GM18502 (cell line): ENCODE measurements around the gene DBX2.
"Not testable (repeated sequence)": the region's sequence is repeated elsewhere in the genome, so short reads cannot be mapped to it uniquely, and the experiment has no call there.

Experiments
- ATAC-seq: cut with Tn5 transposase; IDR thresholded peaks from one replicate; pipeline ENCODE4 v1.9.1; 2021; ENCODE audit warnings: mild to moderate bottlenecking; ENCODE audit not compliant: unreplicated experiment, poor library complexity

Gene DBX2

GRCh38 chr12:45050751-45051571 lies at the start of gene DBX2:
Gene DBX2, minus strand, starts transcription at chr12:45051099. Its CDS starts 172 bp downstream, at chr12:45050927.
- ATAC-seq: no peak

- ATAC-seq: no peak
These were observed 47.9 kb upstream of the DBX2 start for GRCh38 chr12:45098766-45099165.

GRCh38 chr12:45095417-45095816 lies 44.5 kb upstream of the DBX2 start:
- not testable (repeated sequence) for ATAC-seq

GRCh38 chr12:45093051-45093450 lies 42.2 kb upstream of the DBX2 start:
- ATAC-seq: no peak

DNA sequence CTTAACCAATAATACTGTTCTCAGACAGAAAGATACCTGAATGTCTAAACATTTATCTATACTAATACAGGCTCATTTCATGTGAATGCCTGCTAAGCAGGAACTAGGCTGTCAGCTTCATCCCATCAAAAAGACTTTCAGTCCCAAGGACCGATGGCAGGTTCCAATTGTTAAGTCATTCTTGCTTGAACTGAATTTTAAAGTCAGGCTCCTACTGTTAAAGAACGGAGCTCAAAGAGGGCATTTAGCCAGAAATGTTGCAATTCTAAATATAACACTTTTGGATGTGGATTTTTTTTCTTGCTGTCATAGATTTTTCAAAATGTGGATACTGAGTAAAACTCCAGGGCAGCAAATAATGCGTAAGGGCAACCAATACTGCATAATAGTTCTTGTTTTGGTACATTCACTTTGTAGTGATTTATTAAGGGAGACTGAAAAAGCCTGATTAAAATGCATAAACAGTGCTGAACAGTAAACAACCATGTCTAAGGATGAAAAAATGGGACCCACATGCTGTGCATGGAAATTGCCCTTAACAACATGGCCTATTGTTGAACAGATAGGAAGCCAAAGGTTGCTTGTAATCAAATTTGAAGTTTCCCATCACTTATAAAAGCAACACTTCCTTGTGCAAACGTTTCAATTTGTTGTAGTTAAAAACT lies 38.6 kb upstream of the DBX2 start:
- no peak for ATAC-seq

DNA sequence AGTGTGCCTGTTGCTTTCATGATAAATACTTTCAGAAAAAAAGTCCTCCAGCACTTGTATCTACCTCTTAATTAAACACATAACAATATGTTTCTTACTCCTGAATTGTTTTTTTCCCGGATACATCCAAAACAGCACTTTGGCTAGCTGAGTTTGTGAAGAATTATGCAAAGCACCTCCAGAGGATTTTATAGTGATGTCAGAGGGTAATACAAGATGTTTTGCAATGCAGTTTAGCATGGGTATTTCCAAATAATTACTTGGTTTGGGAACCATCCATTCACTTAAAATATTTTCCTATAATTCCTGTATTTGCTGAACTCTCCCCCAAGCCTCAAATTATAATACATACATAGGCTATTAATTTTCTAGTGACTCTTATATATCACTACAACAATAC lies 37.7 kb upstream of the DBX2 start:
- ATAC-seq: no peak

GRCh38 chr12:45084248-45084647 lies 33.3 kb upstream of the DBX2 start:
- ATAC-seq: not testable (repeated sequence)

GRCh38 chr12:45077251-45077650 lies 26.4 kb upstream of the DBX2 start:
- ATAC-seq: no peak

DNA sequence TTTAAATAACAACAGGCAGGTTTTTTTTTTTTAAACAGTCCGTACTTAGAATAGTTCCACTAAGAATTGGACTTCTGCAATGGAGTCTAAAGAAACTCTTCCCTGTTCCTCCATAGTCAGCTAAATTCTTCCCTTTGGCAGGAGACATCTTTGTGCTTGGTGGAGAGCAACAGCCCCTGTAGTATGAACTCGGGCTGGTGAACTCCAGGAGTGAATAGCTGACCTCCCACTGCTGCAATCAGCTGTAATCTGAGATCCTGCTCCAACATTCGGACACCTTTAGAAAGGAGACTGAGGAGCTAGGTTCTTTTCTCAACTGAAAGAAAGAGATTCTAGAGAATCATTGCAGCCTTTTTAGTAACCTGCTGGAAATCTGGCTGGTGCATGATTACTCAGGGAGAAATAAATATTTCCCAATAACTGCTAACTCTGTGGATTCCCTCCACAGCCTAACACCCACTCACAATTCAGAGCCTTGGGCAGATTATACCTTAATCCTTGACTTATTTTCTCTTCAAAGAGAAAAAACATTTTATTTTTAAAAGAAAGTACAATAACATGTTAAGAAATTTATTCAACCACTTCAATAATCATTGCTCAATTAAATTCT lies 25.6 kb upstream of the DBX2 start:
- ATAC-seq: no peak

DNA sequence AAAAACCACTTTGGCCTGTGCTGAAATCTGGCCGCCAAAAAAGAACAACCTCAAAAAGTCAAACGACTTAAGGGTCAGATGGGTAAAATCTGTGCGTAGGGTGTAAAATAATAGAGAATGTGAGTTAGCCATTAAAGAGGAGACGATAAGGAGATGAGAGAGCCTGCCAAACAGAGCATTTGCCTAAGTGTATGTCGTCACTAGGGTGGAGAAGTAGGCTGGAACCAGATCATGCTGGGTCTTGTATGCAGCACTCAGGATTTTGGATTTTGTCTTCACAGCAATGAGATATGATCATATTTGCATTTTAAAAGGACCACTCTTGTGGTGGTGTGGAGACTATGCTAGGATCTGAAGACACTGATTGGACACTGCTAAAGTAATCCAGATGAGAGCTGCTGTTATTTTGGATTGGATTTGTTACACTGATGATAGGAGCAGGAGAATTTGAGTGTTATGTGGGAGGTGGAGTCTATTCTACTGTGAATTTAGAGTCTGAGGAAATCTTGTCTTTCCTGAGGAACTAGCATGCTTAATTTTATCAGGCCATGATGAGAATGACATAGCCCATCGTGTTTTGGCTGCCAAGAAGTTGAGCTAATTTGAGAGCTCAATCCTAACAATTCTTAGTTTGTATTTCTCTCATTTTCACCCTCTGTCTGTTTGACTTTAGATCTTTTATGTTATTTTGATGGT lies 24.8 kb upstream of the DBX2 start:
- no peak for ATAC-seq

- ATAC-seq: no peak
These were observed 14.3 kb upstream of the DBX2 start for GRCh38 chr12:45065125-45065626.

- no peak for ATAC-seq
These were observed 10.1 kb upstream of the DBX2 start for GRCh38 chr12:45060976-45061375.

- no peak for ATAC-seq
These were observed 750 bp upstream of the DBX2 start for GRCh38 chr12:45051572-45052125.

DNA sequence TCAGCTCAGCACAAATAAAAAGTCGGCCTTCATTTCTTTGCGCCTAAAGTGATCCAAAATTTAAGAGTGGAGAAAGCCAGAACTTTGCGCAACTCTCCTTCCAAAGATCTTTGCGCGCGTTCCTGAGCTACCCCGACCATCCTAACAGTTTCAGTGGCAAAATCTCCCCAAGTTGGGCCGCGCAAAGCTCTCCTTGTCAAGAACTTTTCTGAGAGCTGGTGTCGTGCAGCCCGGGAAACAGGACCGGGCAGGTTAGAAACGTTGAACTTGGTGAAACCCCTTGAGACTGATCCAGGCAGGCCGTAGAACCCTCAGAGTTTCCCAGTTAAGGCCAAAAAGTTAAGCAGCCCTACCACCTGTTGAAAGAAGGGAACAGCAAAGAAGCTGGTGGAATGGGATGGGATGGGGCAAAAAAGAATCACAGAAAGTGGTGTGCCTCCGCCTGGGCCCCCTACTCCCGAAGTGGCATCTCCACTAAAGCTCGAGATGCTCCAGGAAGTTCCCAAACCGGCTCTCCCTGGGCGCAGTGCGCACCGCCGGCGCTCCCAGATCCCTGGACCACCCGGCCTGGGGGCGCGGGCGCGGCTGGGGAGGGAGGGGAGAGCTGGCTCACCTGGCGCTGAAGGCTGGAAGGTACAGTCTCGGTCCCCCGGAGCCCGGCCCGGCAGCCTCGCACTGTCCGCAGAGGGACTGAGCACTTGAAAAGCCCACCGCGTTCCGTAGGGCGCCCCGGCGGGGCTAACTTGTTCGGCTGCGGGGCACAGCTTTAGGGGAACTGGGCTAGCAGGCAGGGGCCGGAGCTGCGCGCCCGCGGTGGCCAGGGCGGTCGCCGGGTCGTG lies 768 bp downstream of the DBX2 start:
- no peak for ATAC-seq

DNA sequence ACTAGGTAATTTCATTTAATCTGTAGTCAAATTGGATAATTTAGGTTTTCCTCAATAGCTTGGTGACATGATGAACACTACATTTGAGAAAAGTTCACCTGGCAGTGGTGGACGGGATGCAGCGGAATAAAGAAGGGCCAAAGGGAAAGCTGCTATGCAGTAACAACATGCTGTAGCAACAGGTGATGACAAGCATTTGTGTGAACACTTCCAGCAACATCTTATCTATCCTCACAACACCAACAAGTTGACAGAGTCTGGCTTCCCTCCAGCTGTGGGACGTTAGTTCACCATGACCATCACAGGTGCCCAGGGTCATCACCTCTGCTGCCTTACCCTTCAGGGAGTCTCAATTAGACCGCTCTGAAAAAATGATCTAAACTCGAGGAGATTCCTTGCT lies 8.3 kb downstream of the DBX2 start:
- no peak for ATAC-seq

DNA sequence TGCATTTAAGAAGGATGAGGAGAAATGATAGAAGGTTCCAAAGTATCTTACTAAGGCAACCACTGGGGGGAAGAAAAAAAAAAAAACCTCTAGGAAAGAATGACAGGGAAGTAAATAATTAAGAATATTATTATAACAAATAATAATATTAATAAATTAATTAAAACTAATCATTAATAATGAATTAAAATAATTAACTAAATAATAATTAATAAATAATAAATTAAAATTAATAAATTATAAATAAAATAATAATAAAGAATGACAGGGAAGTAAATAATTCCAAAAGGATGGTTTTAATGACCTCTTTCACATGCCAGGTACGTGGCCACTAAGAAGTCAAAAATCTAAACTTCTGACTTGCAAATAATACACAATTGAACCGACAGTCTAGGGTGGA lies 9.9 kb downstream of the DBX2 start:
- ATAC-seq: no peak

GRCh38 chr12:45039757-45040156 lies 11.1 kb downstream of the DBX2 start:
- no peak for ATAC-seq

GRCh38 chr12:45034861-45035265 lies 16.0 kb downstream of the DBX2 start:
- no peak for ATAC-seq

DNA sequence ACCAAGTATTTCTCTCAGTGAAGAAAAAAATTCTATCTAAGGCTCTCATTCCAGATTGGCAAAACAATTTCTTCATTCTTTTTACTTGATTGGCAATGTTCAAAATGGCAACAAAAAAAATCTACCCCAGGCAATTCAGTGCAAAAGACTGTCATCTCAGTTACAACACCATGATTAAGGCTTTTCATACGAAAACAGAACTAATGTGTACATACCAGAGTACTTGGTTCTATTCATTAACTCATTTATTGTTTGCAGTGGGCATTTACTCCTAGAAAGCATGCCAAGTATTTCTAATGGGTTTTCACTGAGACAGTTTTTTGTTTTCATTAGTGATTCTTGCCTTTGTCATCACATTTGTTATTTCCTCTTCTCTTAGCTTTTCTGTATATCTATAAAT lies 33.0 kb downstream of the DBX2 start:
- no peak for ATAC-seq
